ENCODE results near the gene MCTP2.
"Not testable (repeated sequence)": the region's sequence is repeated elsewhere in the genome, so short reads cannot be mapped to it uniquely, and the experiment has no call there.

GRCh38 chr15:94243003-94243402 lies 11.6 kb downstream of the MCTP2 start:
- TF ChIP-seq BRCA1 (IDR thresholded peaks at IDR 0.05; ENCODE audit: low read depth, low read length); EZH2 (IDR thresholded peaks at IDR 0.05; ENCODE audit: low read depth, low read length, severe bottlenecking); CTCF (IDR thresholded peaks at IDR 0.05; ENCODE audit: control extremely low read depth in 1 of 3, insufficient read depth in 1 of 3, low read depth in 1 of 3, low read length in 3 of 3); KDM1A (IDR thresholded peaks at IDR 0.05; ENCODE audit: borderline replicate concordance, low read length); HDAC2 (IDR thresholded peaks at IDR 0.05; ENCODE audit: borderline replicate concordance in 1 of 2, low read depth in 2 of 2, low read length in 2 of 2); EP300 (IDR thresholded peaks at IDR 0.05; ENCODE audit: borderline replicate concordance in 1 of 2, low read depth in 2 of 2, low read length in 2 of 2); ASH2L (IDR thresholded peaks at IDR 0.05; ENCODE audit: low read length); EGR1 (IDR thresholded peaks at IDR 0.05; ENCODE audit: borderline replicate concordance, low read depth, low read length); TCF12 (IDR thresholded peaks at IDR 0.05; ENCODE audit: low read depth, low read length); MAFK (IDR thresholded peaks at IDR 0.05; ENCODE audit: low read depth, low read length); KDM5A (IDR thresholded peaks at IDR 0.05; ENCODE audit: low read length): not testable (repeated sequence)
